ENCODE data around the gene SULT1A4. TPM values are rescaled to one million over a fixed set of nuclear protein-coding genes. Genes with fewer than 3 reads are reported as not detected.
"Not testable (repeated sequence)": the region's sequence is repeated elsewhere in the genome, so short reads cannot be mapped to it uniquely, and the experiment has no call there.

Gene SULT1A4
- total RNA-seq, 2 donors from 2014 or later = 15.8 to 18.2 TPM

DNA sequence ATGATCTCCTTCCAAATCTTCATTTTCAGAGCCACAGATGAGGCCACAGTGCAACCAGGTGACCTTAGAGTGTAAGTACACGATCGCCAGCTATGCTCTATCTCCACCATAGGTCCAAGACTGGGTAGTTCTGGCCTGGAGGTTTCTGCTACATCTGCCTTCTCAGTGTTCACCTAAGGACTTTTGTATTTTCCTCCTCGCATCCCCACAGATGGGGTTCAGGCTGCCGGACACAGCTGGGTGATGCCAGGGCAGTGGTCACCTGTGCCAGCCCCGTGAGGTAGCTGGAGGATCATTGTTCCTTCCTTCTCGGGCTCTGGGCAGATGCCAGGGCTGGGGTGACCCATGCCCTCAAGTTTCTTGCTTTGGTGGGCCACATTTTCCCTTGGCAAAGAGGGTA is 46.6 kb downstream of the SULT1A4 start, which contains the start of gene NPIPB12:
NPIPB12 (minus strand) TSS at position 101 of the 400 bp plus-strand sequence.
- not testable (repeated sequence) for H3K4me3 ChIP-seq; DNase-seq (ENCODE audit: low spot score); H3K27me3 ChIP-seq; H3K9me3 ChIP-seq; H3K27ac ChIP-seq; H3K4me1 ChIP-seq; H3K36me3 ChIP-seq

Other genes starting within 250 kb of the SULT1A4 start
- gene NPIPB11, start 53.2 kb upstream of the SULT1A4 start, total RNA-seq = under 1 TPM; 0.15 to 0.39 TPM
- gene BOLA2, start 5.6 kb upstream of the SULT1A4 start, total RNA-seq = 1 to 10 TPM; 5.1 to 6.8 TPM
- gene SLX1B, start 5.4 kb upstream of the SULT1A4 start, total RNA-seq = 10 to 100 TPM; 16.4 to 21.8 TPM
- gene NPIPB12, start 46.5 kb downstream of the SULT1A4 start, total RNA-seq = 10 to 100 TPM in 1 of 2 donors, 1 to 10 TPM in 1; 4.2 to 11.4 TPM
- gene SPN, start 203.3 kb downstream of the SULT1A4 start, total RNA-seq = 1 to 10 TPM; 3.7 to 4.5 TPM
- 10 to 100 TPM; 18.3 to 38.2 TPM for gene QPRT, start 219.3 kb downstream of the SULT1A4 start, total RNA-seq

Measured in right atrium auricular region (tissue), 2 donors.